PC-3 (cell line): ENCODE measurements around the gene TMTC3. TPM values are rescaled to one million over a fixed set of nuclear protein-coding genes. Genes with fewer than 3 reads are reported as not detected.

Experiments used
- ATAC-seq: fragments of 200-7000 bp; cut with Tn5 transposase; 2 replicates; pipeline ENCODE4 v1.9.1; 2020; ENCODE audit warnings: mild to moderate bottlenecking, moderate library complexity
- BruUV-seq: library from RNA; stranded (reverse); fragments of 400-500 nt; replicated peaks from 2 replicates; lab custom pipeline; 2021; lab: Mats Ljungman, UMichigan
- CTCF ChIA-PET: fragments of 300-600 bp; sonication (Branson Sonifier 250); formaldehyde crosslinking; loops from one replicate; lab custom pipeline; 2022; ENCODE audit warnings: antibody characterized with exemption; lab: Charles Lee
- POLR2A ChIA-PET: fragments of 300-600 bp; sonication (Branson Sonifier 250); formaldehyde crosslinking; loops from one replicate; lab custom pipeline; 2022; ENCODE audit warnings: antibody characterized with exemption; ENCODE audit not compliant: unreplicated experiment; lab: Charles Lee
- DNase-seq: peaks from one replicate; pipeline ENCODE4 v3.0.0-alpha.2; 2015
- H2AFZ ChIP-seq: fragments of 300-600 bp; sonication (generic); 2 replicates; pipeline ENCODE4 v1.6.0; 2016; ENCODE audit warnings: antibody characterized with exemption, low read length
- H3F3A ChIP-seq: fragments of 300-600 bp; sonication (generic); one replicate; pipeline ENCODE4 v1.6.0; 2017; ENCODE audit warnings: antibody characterized with exemption, low read length, control low read depth, mild to moderate bottlenecking; ENCODE audit not compliant: unreplicated experiment
- H3K27ac ChIP-seq: fragments of 300-600 bp; sonication (generic); 2 replicates; pipeline ENCODE4 v1.5.1; 2016; ENCODE audit warnings: mild to moderate bottlenecking, low read length
- H3K27me3 ChIP-seq: fragments of 300-600 bp; sonication (generic); 2 replicates; pipeline ENCODE4 v1.6.1; 2016; ENCODE audit warnings: low read length, mixed read lengths
- H3K36me3 ChIP-seq: fragments of 300-600 bp; sonication (generic); 2 replicates; pipeline ENCODE4 v1.6.1; 2016; ENCODE audit warnings: low read depth, mixed run types, low read length, mixed read lengths
- H3K4me1 ChIP-seq: fragments of 300-600 bp; sonication (generic); 2 replicates; pipeline ENCODE4 v1.5.1; 2016; ENCODE audit warnings: low read length; ENCODE audit not compliant: insufficient read depth
- H3K4me2 ChIP-seq: fragments of 300-600 bp; sonication (generic); 2 replicates; pipeline ENCODE4 v1.6.0; 2016; ENCODE audit warnings: low read length
- H3K4me3 ChIP-seq: fragments of 300-600 bp; sonication (generic); 2 replicates; pipeline ENCODE4 v1.5.1; 2016; ENCODE audit warnings: mild to moderate bottlenecking, low read length, mixed read lengths
- H3K79me2 ChIP-seq: fragments of 300-600 bp; sonication (generic); 2 replicates; pipeline ENCODE4 v1.6.1; 2017; ENCODE audit warnings: low read length, mixed read lengths
- H3K9ac ChIP-seq: fragments of 300-600 bp; sonication (generic); 2 replicates; pipeline ENCODE4 v1.6.0; 2016; ENCODE audit warnings: mild to moderate bottlenecking, low read length
- H3K9me2 ChIP-seq: fragments of 300-600 bp; sonication (generic); replicated peaks from 2 replicates; pipeline ENCODE4 v1.6.1; 2016; ENCODE audit warnings: mixed run types, low read length, mixed read lengths
- H3K9me3 ChIP-seq: fragments of 300-600 bp; sonication (generic); 2 replicates; pipeline ENCODE4 v1.6.1; 2016; ENCODE audit warnings: low read length, mixed read lengths
- H4K20me1 ChIP-seq: fragments of 300-600 bp; sonication (generic); 2 replicates; pipeline ENCODE4 v1.6.1; 2016; ENCODE audit warnings: low read length, mixed read lengths
- EZH2 ChIP-seq: fragments of 300-600 bp; sonication (generic); IDR thresholded peaks from one replicate; pipeline ENCODE4 v1.6.1; 2017; ENCODE audit warnings: antibody characterized with exemption, mild to moderate bottlenecking, low read length; ENCODE audit not compliant: unreplicated experiment
- EZH2phosphoT487 ChIP-seq: fragments of 300-600 bp; sonication (generic); IDR thresholded peaks from 2 replicates; pipeline ENCODE4 v1.6.1; 2018; ENCODE audit warnings: mild to moderate bottlenecking, antibody characterized with exemption, low read length, borderline replicate concordance
- intact Hi-C: fragments of 100-400 bp; cut with micrococcal nuclease; formaldehyde crosslinking; loops from 2 replicates; pipeline ENCODE4 v1.9.0; 2023
- total RNA-seq: library from RNA; depleted of rRNA; stranded (reverse); fragments of >200 nt; gene quantifications from 2 replicates; pipeline ENCODE4 v1.2.3, GENCODE V29; 2014
- TF ChIP-seq, protein P1 (sequence below): fragments of 300-600 bp; sonication (generic); conservative IDR thresholded peaks from 2 replicates; pipeline ENCODE4 v1.5.1; 2017; ENCODE audit warnings: antibody characterized with exemption, low read depth, mild to moderate bottlenecking, low read length

The TMTC3 gene
- total RNA-seq, 1 experiment from 2014 or later = 11.4 TPM

- no peaks in the 10 kb centered on the region for H3K79me2 ChIP-seq
- TF ChIP-seq EZH2phosphoT487 = no peak
- TF ChIP-seq, protein P1, sequence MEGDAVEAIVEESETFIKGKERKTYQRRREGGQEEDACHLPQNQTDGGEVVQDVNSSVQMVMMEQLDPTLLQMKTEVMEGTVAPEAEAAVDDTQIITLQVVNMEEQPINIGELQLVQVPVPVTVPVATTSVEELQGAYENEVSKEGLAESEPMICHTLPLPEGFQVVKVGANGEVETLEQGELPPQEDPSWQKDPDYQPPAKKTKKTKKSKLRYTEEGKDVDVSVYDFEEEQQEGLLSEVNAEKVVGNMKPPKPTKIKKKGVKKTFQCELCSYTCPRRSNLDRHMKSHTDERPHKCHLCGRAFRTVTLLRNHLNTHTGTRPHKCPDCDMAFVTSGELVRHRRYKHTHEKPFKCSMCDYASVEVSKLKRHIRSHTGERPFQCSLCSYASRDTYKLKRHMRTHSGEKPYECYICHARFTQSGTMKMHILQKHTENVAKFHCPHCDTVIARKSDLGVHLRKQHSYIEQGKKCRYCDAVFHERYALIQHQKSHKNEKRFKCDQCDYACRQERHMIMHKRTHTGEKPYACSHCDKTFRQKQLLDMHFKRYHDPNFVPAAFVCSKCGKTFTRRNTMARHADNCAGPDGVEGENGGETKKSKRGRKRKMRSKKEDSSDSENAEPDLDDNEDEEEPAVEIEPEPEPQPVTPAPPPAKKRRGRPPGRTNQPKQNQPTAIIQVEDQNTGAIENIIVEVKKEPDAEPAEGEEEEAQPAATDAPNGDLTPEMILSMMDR = no peak
- no peak for TF ChIP-seq EZH2
- no peak overlapping the region for H3K9ac ChIP-seq
- ATAC-seq (no peak), DNase-seq (no peak)
- ChIA-PET CTCF (no interaction called here), POLR2A (no interaction called here)
- no peak overlapping the region for H3K4me3 ChIP-seq
- no peak overlapping the region for H3K27ac ChIP-seq
- no peaks in the 10 kb centered on the region for H3K36me3 ChIP-seq
- peaks cover 38% of the 10 kb centered on the region for H3K4me1 ChIP-seq
- H2AFZ ChIP-seq = no peak overlapping the region
- no peaks in the 10 kb centered on the region for H4K20me1 ChIP-seq
- no peak overlapping the region for H3K4me2 ChIP-seq
- no TSS peak for BruUV-seq
- intact Hi-C loops = loop anchor here (10.0 kb wide), 1 partner anchor 89 kb away; no protein-coding TSS in a partner anchor
- no peaks in the 10 kb centered on the region for H3F3A ChIP-seq
- no peaks in the 10 kb centered on the region for H3K9me2 ChIP-seq
- H3K27me3 ChIP-seq = no peaks in the 10 kb centered on the region
- H3K9me3 ChIP-seq = no peaks in the 10 kb centered on the region
These were observed 101.9 kb downstream of the TMTC3 start for GRCh38 chr12:88243982-88244381.

DNA sequence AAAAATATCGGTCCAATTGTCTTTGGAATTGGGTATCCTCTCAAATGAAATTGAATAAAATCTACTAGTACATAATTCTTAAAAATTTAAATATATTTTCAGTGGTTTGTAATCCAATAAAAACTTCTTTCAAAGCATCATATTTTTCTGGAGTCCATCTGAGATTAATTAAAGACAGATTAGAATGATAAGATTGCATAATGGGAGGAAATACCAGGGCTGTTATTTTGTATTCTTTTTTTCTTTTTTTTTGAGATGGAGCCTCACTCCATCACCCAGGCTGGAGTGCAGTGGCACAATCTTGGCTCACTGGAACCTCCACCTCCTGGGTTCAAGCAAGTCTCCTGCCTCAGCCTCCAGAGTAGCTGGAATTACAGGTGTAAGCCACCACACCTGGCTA, 103.8 kb downstream of the TMTC3 start:
- Histone ChIP-seq H3K27ac (no peak overlapping the region), H3K27me3 (no peaks in the 10 kb centered on the region), H3K79me2 (no peaks in the 10 kb centered on the region), H3K4me2 (no peak overlapping the region), H2AFZ (no peak overlapping the region), H3K9me3 (no peaks in the 10 kb centered on the region), H3K4me3 (no peak overlapping the region), H3F3A (no peaks in the 10 kb centered on the region), H3K4me1 (peaks cover 38% of the 10 kb centered on the region), H3K9ac (no peak overlapping the region), H3K36me3 (no peaks in the 10 kb centered on the region), H4K20me1 (no peaks in the 10 kb centered on the region), H3K9me2 (no peaks in the 10 kb centered on the region)
- BruUV-seq = no TSS peak
- intact Hi-C loops = loop anchor here (2.0 to 10.0 kb wide), 5 partner anchors 45 to 331 kb away; no protein-coding TSS in a partner anchor
- POLR2A ChIA-PET = no interaction called here
- ATAC-seq (no peak), DNase-seq (no peak)
- CTCF ChIA-PET = no interaction called here
- TF ChIP-seq EZH2 (no peak), EZH2phosphoT487 (no peak)
- TF ChIP-seq, protein P1 = no peak

GRCh38 chr12:88247241-88247643, 105.1 kb downstream of the TMTC3 start:
- Histone ChIP-seq H3K4me1 (peaks cover 33% of the 10 kb centered on the region), H3K4me2 (peak overlapping the region; percentile 16), H3K9me2 (no peaks in the 10 kb centered on the region), H3K9me3 (no peaks in the 10 kb centered on the region), H3K4me3 (no peak overlapping the region), H3K36me3 (no peaks in the 10 kb centered on the region), H3K27me3 (no peaks in the 10 kb centered on the region), H3K9ac (no peak overlapping the region), H2AFZ (no peak overlapping the region), H4K20me1 (no peaks in the 10 kb centered on the region), H3K79me2 (no peaks in the 10 kb centered on the region), H3F3A (no peaks in the 10 kb centered on the region), H3K27ac (peak overlapping the region; percentile 56)
- peak; percentile 92 for ATAC-seq
- POLR2A ChIA-PET = no interaction called here
- CTCF ChIA-PET = no interaction called here
- BruUV-seq = no TSS peak
- DNase-seq = peak; percentile 96
- TF ChIP-seq EZH2phosphoT487 (no peak), EZH2 (no peak)
- TF ChIP-seq, protein P1 = no peak
- intact Hi-C loops = loop anchor here (1.0 to 10.0 kb wide), 8 partner anchors 44 to 330 kb away; no protein-coding TSS in a partner anchor
